GM12875 (cell line): ENCODE data around the gene PRPF38B.
"Not testable (repeated sequence)": the region's sequence is repeated elsewhere in the genome, so short reads cannot be mapped to it uniquely, and the experiment has no call there.

Source experiments
- H3K4me3 ChIP-seq: one replicate; pipeline ENCODE4 v1.5.1; 2011; ENCODE audit warnings: low read depth, low read length, control low read depth
- CTCF ChIP-seq: IDR thresholded peaks from 2 replicates; pipeline ENCODE4 v1.5.1; 2011; ENCODE audit warnings: low read depth, mild to moderate bottlenecking, control low read depth, inconsistent platforms, low read length, moderate library complexity, borderline replicate concordance; ENCODE audit not compliant: insufficient read depth

Gene PRPF38B

GRCh38 chr1:108679586-108680213 lies 12.4 kb upstream of the PRPF38B start:
- no peak for TF ChIP-seq CTCF
- H3K4me3 ChIP-seq, result no peak overlapping the region

GRCh38 chr1:108681701-108682100 lies 10.4 kb upstream of the PRPF38B start:
- H3K4me3 ChIP-seq, result not testable (repeated sequence)

GRCh38 chr1:108685529-108685928 lies 6.6 kb upstream of the PRPF38B start:
- TF ChIP-seq CTCF, result no peak
- no peak overlapping the region for H3K4me3 ChIP-seq

- TF ChIP-seq CTCF, result no peak
Measured at GRCh38 chr1:108686614-108687313, 5.3 kb upstream of the PRPF38B start.

GRCh38 chr1:108691128-108691941 lies 775 bp upstream of the PRPF38B start:
- TF ChIP-seq CTCF, result no peak
- peak overlapping the region; percentile 83 for H3K4me3 ChIP-seq

More at GRCh38 chr1:108686614-108687313, 5.3 kb upstream of the PRPF38B start:
- H3K4me3 ChIP-seq, result no peak overlapping the region

- TF ChIP-seq CTCF, result 0 out of 2 replicates have a peak, but pooled peaks have one; percentile 16
Measured at GRCh38 chr1:108692724-108693655, 880 bp downstream of the PRPF38B start.

GRCh38 chr1:108695535-108695934 lies 3.4 kb downstream of the PRPF38B start:
- no peak for TF ChIP-seq CTCF
- no peak overlapping the region for H3K4me3 ChIP-seq

More at GRCh38 chr1:108692724-108693655, 880 bp downstream of the PRPF38B start:
- peak overlapping the region; percentile 83 for H3K4me3 ChIP-seq
